Activated CD4-positive, alpha-beta T cell treated with anti-CD3 and anti-CD28 coated beads for 4 hours (primary cell): ENCODE measurements around the gene MYPN.

ENCODE experiments used
- DNase-seq, 2 donors: peaks; one replicate each; pipeline ENCODE4 v3.0.0-alpha.2; 2020

MYPN gene

DNA sequence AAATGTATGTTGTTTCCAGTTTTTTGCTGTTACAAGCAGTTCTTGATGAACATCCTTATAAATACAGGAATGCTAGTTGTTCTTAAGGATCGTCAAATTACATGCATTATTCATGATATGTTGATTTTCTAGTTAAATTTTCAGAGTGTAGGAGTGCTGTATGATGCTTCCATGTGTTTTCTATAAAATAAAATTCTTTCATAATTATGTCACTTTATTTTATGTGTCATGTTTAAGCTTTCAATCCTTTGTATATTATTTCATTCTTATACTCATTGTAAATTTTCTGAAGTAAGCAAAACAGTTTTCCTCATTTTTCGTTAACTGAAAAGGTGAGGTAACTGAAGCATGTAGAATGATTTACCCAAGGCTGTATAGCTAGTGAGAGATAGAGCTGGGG lies 16.8 kb upstream of the MYPN start:
- DNase-seq, result no peak

DNA sequence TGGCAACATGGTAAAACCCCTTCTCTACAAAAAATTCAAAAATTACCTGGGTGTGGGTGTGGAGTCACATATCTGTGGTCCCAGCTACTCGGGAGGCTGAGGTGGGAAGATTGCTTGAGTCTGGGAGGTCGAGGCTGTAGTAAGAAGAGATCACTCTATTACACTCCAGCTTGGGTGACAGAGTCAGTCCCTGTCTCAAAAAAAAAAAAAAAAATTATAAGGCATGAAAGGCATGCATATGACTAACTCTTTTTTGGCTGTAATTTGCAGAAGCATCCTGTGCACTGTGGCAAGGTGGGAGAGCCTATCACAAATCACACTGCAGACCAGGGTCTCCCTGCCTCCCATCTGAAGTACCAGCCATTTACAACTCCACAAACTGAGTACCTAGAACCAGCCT lies 14.1 kb upstream of the MYPN start:
- DNase-seq, result no peak

DNA sequence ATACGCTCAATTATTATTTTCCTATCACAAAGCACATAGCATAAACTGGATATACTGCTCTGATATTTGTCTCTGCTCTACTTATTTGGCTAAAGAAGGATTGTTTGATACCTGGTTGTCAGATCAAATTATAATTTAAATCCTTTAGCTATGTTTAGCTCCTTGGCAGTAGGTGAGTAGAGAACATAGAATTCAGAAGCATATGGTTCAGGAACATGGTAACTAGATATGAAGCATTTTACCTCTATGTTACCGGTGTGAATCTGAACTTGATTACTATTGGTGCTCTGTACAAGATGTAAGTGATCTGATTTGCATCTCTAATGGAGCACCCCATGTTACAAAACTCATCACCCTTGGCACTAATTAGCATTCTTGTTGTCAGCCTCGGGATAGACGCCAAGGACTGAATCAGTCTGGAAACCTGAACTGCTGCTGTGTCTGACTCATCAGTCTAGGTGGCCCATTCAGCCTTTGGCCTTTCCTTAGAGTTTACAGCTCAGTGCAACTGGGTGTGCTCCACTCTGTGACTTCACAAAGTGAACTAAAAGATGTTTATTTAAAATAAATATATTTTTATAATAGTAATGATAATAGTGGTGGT lies 12.3 kb upstream of the MYPN start:
- DNase-seq, result no peak

DNA sequence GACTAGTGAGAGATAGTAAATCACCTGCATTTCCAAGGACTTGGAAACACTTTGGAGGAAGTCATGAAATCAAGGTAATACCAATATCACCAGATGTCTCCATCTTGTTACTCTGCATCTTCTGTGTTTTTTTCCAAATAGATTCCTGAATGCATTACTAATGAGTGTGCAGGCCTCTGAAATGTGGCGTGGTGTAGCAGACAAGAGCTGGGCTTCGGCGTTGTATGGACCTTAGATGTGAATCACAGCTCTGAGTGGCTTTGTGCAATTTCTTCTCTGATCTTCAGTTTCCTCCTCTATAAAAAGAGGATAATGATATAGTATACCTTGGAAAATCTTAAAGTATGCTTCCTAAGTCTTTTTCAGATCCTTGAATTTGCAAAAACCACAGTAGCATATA lies 9.6 kb upstream of the MYPN start:
- no peak for DNase-seq

DNA sequence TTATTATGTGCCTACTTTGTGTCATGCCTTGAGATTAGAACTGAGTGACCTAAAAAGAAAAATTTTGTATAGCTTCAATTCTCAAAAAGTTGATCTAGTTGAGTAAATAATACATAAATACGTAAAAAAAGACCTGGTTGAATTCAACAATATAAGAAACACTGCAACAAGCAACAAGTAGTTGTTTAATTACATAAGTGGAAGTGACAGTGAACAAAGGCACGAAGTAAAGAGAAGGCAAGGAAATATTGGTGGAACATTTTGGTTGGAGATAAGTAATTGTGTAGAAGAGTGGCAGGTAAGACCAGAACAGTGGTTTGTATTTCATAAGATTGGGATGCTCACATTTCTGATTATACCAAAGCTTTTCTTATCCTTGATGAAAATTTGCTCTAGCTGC lies 8.2 kb upstream of the MYPN start:
- no peak for DNase-seq

DNA sequence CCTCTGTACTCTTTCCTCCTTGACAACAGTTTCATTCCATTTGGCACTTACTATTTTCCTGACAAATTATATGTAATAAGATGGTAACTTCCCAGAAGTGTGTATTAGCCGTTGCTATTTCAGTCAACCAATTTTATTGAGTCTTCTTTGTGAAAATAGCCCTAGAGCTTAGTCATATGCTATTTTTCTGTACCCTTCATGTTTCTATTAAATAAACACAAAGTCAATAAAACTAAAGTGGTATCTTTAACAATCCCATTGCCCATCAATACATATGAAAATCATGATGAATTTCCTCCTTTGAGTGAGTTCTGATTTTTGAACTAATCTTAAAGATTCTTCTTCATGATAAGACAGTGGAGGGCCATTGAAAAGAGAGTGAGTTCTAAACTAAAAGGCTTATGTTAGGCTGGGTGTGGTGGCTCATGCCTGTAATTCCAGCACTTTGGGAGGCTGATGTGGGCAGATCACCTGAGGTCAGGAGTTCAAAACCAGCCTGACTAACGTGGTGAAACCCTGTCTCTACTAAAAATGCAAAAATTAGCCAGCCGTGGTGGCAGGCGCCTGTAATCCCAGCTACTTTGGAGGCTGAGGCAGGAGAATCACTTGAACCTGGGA lies 5.9 kb upstream of the MYPN start:
- no peak for DNase-seq

DNA sequence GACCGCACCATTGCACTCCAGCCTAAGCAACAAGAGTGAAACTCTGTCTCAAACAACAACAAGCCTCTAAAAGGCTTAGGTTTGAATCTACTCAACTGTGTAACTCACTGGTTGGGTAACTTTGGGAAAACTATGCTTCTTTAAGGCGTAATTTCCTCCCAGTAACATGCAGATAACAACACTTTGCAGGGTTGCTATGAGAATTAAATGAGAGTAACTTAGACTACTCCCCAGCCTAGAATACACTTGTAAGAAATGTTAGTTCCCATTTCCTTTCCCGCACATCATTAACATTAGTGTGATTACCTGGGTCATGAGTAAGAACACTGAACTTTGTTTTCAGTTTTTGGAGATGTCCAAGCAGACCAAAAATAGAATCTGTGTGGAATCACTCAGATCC lies 5.4 kb upstream of the MYPN start:
- no peak for DNase-seq

DNA sequence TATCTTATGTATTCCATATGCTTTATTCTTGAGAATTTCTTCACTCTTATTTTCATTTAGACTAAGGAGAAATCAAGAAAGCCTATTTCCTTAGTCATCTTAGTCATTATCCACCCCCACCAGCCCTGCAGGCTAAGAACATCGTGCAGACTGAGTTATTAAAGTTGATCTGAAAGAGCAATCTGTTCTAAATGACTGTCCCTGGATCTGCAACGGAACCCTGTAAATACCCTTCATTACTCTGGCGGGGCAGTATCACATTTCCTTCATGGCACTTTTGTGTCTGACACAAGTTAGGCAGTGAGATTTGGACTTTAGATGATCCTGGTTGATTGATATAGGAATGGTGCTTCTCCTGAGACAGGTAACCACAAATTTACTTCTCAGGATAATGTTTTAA lies 3.5 kb upstream of the MYPN start:
- DNase-seq, result no peak

DNA sequence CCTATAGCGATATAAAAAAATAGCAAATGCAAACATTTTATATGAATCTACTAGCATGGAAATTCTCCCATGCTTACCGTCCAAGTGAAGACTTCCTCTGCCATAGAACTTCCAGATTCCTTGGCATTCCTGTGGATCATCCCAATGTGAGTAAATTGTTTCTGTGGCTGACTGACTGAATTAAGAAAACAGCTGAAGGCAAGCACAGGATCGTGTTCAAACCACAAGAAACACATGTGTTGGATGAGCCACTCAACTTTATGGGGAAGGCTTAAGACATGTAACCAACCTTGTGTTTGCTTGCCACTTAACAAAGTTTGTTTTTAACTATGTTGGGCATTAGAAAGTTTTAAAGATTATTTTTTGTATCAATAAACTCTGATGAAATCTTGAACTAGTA lies 2.6 kb upstream of the MYPN start:
- DNase-seq, result no peak

DNA sequence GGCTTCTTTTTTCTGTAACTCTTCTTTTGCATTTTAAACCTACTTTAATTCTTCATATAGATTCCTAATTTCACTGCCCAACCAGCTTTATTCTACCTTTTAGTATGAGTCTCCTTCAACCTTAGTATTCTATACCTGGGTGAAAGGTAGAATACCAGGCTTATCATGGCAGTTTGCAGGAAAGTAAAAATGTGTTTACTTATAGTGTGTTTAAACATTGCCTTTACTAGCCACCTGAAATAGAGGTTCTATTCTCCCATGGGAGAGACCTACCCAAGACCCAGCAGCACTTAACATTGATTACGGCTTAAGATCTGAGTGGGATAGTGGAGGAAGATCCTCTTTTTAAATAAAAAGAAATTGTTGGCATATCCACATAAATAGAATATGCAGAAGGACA lies 1.6 kb upstream of the MYPN start:
- DNase-seq, result no peak

DNA sequence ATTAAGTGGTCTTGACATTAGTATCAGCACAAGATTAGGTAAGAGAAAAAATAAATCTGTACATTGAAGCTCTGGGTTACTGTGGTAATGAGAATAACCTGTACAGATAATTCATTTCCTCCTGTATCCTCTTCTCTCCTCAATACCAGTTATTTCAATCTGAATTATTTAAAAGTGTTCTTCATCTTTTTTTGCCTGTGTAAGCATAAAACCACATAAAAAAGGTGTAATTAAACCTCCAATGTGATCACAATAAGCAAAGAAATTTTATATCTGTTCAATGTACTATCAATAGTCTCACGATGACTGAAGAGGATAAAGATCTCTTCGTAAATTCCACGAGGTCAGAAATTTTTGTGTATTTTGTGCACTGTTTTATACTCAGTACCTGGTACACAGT lies 1.2 kb upstream of the MYPN start:
- DNase-seq, result no peak

DNA sequence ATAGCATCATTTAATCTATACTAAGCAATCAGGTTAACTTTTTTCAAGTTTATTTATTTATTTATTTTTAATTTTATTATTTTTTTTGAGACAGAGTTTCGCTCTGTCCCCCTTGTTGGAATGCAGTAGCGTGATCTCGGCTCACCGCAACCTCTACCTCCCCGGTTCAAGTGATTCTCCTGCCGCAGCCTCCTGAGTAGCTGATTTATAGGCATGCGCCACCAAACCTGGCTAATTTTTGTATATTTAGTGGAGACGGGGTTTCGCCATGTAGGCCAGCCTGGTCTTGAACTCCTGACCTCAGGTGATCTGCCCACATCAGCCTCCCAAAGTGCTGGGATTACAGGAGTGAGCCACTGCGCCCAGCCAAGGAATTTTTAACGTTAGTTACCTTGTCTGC lies 635 bp upstream of the MYPN start:
- DNase-seq, result no peak

DNA sequence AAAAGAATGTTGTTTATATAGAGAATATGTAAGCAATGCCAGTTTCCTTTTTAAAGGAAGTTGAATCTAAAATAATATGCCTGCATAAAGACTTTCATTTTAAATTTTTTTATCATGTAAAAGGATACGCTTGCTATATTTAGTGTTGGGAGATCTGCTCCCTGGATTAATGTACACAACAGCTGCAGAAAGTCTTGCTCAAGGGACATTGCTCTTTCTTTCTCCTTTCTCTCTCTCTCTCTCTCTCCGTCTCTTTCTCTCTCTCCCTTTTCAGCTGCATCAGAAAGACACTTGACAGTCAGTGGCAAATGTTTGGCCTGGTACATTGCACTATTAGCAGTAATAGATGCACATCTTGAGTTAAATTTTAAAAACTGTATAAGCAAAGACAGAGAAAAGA lies 739 bp downstream of the MYPN start:
- no peak for DNase-seq

DNA sequence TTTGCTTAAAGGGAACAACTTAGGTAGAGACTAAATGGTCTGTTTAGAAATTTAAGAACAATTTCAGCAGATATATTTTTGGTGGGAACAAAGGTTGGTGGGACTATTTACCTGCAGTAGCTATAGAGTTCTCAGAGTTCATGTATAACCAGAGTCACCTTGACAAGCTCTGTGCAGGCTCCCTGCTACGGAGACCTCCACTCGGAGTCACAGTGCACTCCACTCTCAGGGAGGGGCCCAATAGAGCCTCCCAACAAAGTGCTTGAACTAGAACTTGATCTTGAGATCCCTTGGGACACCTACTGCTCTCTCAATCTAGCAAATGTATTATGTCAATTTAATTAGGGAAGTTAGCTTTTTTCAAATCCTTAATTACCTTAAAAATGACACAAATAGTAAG lies 2.3 kb downstream of the MYPN start:
- DNase-seq, result no peak

DNA sequence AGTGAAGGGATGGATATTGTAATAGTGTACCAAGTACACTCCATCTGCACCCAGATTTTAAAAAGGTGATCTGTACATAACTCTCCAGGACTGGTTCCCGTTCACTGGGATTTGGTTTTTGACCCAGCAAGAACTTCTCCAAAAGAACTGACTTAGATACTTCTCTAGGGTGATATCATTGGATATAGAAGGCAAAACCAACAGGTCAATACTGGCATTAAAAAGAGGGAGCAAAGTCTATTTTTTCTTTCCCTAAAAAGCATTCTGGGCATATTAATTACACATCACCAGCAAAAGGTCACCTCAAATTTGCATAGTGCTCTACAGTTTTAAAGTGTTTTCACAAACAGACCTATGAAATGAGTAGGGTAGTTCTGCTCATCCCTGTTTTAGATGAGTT lies 3.5 kb downstream of the MYPN start:
- no peak for DNase-seq

DNA sequence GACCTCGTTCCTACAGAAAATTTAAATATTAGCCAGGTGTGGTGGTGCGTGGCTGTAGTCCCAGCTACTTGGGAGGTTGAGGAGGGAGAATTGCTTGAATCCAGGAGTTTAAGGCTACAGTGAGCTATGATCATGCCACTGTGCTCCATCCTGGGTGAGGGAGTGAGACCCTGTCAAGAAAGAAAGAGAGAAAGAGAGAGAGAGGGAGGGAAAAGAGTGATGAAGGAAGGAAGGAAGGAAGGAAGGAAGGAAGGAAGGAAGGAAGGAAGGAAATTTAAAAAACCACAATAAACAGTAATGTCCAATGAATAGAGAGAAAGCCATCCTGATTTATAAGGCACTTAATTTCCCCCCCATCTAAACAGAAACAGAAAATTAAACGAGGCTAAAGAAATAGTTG lies 9.4 kb downstream of the MYPN start:
- no peak for DNase-seq

DNA sequence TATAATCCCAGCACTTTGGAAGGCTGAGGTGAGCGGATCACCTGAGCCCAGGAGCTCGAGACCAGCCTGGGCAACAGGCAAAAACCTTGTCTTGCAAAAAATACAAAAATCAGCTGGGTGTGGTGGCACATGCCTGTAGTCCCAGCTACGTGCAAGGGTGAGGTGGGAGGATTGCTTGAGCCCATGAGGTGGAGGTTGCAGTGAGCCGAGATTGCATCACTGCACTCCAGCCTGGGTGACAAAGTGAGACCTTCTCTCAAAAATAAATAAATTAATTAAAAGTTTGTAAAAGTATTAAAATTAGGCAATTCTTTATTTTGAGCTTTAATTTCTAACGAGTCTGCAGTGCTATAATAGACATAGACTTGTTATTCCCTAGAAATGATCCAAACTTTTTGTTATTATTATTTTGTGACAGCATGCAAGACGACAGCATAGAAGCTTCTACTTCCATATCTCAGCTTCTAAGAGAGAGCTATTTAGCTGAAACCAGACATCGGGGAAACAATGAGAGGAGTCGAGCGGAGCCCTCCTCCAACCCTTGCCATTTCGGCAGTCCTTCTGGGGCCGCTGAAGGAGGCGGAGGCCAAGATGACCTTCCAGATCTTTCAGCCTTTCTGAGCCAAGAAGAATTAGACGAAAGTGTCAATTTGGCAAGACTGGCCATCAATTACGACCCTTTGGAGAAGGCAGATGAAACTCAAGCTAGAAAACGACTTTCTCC lies 11.9 kb downstream of the MYPN start:
- no peak for DNase-seq

DNA sequence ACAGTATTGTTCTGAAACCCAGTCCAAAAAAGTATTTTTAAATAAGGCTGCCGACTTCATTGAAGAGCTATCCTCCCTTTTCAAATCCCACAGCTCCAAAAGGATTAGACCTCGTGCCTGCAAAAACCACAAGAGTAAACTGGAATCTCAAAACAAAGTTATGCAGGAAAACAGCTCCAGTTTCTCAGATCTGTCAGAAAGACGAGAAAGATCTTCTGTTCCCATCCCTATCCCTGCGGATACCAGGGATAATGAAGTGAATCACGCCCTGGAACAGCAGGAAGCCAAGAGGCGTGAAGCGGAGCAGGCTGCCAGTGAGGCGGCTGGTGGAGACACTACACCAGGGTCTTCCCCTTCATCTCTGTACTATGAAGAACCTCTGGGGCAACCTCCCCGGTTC lies 12.6 kb downstream of the MYPN start:
- no peak for DNase-seq

DNA sequence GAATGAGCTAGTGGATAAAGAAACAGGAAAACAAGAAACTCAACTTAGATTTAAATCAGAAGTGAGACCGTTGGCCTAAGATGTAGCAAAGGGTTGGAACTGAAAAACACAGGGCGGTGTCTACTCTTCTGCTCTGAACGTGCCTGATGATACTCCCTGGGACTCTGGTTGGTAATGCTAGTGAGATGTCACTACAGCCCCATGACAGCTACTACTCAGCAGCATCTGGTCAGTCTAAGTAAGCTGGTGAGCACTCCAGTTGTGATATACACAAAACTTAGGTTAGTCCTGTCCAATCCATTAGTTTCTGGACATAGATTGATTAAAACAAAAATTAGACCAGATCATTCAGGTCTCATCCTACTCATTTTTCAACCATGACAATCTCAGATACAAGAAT lies 15.4 kb downstream of the MYPN start:
- DNase-seq, result no peak

DNA sequence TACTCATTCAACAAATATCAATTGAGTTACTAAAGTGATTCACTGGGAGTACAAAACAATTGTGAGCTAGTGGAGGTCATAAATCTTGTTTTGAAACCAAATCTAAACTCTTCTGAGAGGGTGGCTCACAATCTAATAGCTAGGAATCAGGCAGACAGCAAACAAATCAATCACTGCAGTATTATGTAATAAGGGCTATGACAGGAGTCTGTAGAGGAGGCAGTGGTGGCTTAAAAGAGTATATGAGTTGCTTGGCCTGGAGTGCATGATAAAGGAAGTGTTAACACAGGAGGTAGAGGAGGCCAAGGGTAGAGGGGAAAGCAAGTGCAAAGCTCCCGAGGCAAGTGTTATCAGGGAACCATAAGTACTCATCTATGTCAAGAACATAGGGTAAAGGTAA lies 16.5 kb downstream of the MYPN start:
- DNase-seq, result no peak

DNA sequence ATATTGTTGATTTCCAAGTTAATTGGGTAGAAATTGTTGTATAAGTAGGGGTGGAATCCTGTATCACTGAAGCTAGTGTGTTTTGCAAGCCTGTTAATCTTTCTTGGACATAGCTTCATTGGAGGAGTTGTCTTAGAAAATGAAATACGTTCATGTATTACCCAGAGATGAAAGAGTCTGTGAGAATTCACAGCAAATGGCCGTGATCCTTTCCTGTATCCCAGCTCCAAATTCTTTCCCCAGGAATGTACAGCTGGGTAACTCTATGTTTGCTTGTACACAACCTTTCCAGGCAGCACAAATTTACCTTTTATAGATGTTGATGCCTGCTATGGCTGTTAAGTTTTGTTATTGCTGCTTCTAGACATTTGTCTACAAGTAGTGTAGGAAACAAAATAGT lies 18.7 kb downstream of the MYPN start:
- DNase-seq, result no peak

DNA sequence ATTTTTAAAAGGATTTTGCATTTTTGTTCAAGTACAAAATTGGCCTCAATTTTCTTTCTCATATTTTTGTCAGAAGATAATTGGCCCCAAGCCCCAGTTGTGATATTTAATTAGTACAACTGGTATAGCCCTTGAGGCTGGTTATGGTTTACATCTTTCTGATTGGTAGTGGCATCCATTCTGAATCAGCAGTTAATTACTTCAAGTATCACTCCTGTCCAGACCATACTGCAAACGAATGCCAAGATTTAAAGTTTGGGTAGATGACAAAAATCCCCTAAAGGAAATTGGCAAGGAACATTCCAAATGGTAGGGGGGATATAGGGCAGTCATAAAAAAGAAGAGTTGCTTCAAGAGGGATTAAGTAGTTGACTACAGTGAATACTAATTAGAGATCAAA lies 23.1 kb downstream of the MYPN start:
- DNase-seq, result no peak

DNA sequence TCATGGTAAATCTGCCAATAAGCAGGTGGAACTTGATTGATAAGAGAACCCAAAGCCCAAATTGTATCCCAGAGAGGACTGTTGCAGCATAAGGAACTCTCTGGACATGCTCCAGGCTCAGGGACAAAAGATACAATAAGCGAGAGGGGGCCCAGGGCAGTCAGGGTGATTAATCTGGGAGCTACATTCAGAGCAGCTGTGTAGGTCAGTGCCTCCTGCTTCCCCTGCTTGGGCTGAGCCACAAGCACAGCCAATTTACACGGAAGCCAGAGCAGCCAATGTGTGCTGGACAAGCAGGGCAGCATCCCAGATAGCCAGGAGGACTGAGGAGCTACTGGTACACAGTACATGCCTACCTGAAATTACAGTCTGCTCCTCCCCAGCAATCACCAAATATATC lies 24.2 kb downstream of the MYPN start:
- DNase-seq, result no peak

DNA sequence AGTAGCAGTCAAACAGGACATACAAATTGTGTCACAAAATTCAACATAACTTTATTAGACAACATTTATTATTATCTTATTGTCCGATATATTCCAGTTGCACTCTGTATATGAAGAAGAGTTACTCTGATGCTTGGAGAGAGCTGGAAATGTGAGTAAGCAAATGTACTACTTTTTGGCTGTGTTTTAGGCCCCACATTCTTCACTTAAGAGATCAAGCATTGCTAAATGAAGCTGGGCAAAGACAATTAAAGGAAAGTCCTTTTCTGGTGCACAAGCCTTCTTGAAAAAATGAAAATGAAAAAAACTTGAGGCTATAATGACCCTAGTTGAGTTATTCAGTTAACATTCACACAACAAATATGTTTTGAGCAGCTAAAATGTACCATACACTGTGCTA lies 26.1 kb downstream of the MYPN start:
- no peak for DNase-seq
